Fibroblast of skin of left quadriceps (primary cell): Measurements from ENCODE around the gene UST.

Source experiments
- DNase-seq, 2 experiments: peaks; one replicate each; pipeline ENCODE4 v3.0.0-alpha.2; 2013; ENCODE audit warnings: low read depth in 2 of 2

The UST gene

DNA sequence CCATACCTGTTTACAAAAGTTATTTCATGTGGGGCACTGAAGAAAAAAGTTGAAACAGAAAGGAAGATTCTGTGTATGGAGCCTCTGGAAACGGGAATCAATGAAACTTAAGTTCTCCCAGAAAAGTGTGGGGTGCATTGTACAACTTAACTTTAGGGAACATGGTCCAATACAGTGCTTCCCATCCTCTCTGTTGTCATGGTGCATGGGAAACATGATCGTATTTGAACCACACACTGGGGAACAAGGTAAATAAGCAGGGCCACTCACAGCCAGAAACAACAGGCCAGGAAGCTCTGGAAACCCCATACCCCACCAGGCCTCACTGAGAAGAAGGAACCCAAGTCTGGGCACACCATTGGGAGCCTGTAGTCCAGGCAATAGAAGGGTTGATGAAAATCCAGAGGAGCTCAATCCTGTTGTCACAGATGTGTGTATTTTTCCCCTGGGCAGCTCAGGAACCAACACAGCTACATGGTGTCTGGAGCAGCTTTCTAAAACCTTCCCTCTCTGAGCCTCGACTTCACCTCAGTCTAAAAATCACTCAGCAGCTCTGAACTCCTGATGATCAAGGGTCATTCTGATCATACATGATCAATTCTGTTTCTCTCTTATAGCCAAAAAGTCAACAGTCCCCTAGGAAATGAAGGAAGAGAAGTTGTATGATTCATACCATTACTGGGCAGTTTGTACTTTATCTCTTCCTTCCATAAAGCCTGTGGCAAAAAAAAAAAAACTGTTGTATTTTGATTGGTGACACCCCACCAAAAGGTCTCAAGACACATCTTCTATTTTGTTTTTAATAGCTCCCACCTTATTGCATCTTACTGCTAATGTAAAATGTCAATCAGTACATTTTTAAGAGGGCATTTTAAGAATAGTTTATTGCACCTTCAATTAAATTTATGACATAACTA, 372.2 kb downstream of the UST start:
- DNase-seq: no peak

DNA sequence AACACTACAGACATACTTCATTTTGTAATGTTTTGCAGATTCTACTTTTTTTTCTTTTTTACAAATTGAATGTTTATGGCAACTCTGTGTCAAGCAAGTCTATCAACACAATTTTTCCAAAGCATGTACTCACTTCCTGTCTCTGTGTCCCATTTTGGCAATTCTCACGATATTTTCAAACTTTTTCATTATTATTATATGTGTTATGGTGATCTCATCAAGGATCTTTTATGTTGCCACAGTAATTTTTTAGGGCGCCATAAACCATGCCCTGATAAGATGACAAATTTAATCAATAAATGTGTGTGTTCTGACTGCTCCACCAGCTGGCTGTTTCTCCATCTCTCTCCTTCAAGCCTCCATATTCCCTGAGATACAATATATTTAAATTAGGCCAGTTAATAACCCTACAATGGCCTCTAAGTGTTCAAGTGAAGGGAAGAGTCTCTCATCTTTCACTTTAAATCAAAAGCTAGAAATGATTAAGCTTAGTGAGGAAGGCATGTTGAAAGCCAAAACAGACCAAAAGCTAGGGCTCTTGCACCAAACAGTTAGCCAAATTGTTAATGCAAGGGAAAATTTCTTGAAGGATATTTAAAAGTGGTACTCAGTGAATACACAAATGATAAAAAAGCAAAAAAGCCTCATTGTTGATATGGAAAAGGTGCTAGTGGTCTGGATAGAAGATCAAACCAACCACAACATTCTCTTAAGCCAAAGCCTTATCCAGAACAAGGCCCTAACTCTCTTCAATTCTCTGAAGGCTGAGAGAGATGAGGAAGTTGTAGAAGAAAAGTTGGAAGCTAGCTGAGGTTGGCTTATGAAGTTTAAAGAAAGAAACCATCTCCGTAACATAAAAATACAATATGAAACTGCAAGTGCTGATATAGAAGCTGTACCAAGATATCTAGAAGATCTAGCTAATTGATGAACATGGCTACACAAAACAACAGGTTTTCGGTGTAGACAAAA, 376.3 kb downstream of the UST start:
- DNase-seq: no peak

DNA sequence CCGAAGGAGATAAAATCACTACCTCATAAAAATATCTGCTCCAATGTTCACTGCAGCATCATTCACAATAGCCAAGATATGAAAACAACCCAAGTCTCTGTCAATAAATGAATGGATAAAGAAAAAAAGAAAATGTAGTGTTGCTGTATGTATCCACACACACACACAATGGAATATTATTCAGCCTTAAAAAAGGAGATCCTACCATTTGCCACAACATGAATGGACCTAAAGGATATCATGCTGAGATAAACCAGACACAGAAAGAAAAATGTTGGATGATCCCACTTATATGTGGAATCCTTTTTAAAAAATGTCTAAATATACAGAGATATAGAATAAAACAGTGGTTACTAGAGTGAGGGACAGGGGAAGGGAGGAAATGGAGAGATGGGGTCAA, 378.5 kb downstream of the UST start:
- no peak for DNase-seq
